Measurements from ENCODE around the gene TNFRSF18. TPM values are rescaled to one million over a fixed set of nuclear protein-coding genes. Genes with fewer than 3 reads are reported as not detected.

The TNFRSF18 gene
- total and polyA plus RNA-seq, 10 of the 15 experiments (the other 5 are each of a cell fraction or from before 2014, with no cell fraction given) = 0.18 to 7.5 (median 1.5) TPM; not detected in 1

GRCh38 chr1:1171161-1171545, 35.2 kb downstream of the TNFRSF18 start (continued):
- TF ChIP-seq NRF1 (conservative IDR thresholded peaks at IDR 0.05; ENCODE audit: low read depth, low read length) = no peak
- TF ChIP-seq HDAC2 (IDR thresholded peaks at IDR 0.05) = no peak
- no peak for TF ChIP-seq FOXK2 (IDR thresholded peaks at IDR 0.05)
- TF ChIP-seq NR2C2 (IDR thresholded peaks at IDR 0.05; ENCODE audit: borderline replicate concordance, control insufficient read depth, insufficient read length, low read depth) = no peak
- no peak for TF ChIP-seq ZNF274 (IDR thresholded peaks at IDR 0.05; ENCODE audit: insufficient read depth, insufficient read length)
- no peak for TF ChIP-seq SMAD5 (IDR thresholded peaks at IDR 0.05; ENCODE audit: low read depth)
- TF ChIP-seq CEBPB (IDR thresholded peaks at IDR 0.05; ENCODE audit: borderline replicate concordance in 1 of 2, low read depth in 2 of 2, low read length in 2 of 2) = no peak
- no peak for TF ChIP-seq TBL1XR1 (IDR thresholded peaks at IDR 0.05; ENCODE audit: low read depth, low read length)

- H2AFZ ChIP-seq (ENCODE audit: control insufficient read depth, low read depth, low read length) = no peak overlapping the region
- CTCF ChIA-PET = interaction anchor here (0.6 to 1.8 kb wide), 8 partner anchors 12 to 138 kb away, joined by 3 to 4 read pairs (median 4); no protein-coding TSS in a partner anchor
- ATAC-seq (no peak), FAIRE-seq (no peak), DNase-seq (ENCODE audit: low read depth, low spot score) (no peak)
- H3K4me2 ChIP-seq (ENCODE audit: control insufficient read depth, insufficient read depth) = no peak overlapping the region
- 24% methylated on average over 25 of the region's 26 CpGs for WGBS (ENCODE audit: insufficient coverage, insufficient replicate concordance, low lambda C conversion rate, missing lambda C conversion rate)
- H3K27ac ChIP-seq (ENCODE audit: control insufficient read depth, insufficient read depth) = no peak overlapping the region
- H3K79me2 ChIP-seq (ENCODE audit: control insufficient read depth, insufficient read depth, low read length) = no peaks in the 10 kb centered on the region
- H3K4me3 ChIP-seq = no peak overlapping the region
- SMC1A ChIA-PET (ENCODE audit: uncharacterized antibody, unreplicated experiment) = interaction anchor here (0.6 to 0.9 kb wide), 2 partner anchors 24 to 26 kb away, joined by 3 to 4 read pairs; no protein-coding TSS in a partner anchor
- intact Hi-C loops (cut with micrococcal nuclease; ENCODE audit: unreplicated experiment) (no loop called here), in situ Hi-C loops (cut with MboI) (no loop called here)
- no peaks in the 10 kb centered on the region for H3K36me3 ChIP-seq (ENCODE audit: control insufficient read depth in 2 of 2, insufficient read depth in 2 of 2, low read length in 1 of 2)
- peaks cover 24% of the 10 kb centered on the region for H3K4me1 ChIP-seq (ENCODE audit: control insufficient read depth, insufficient read depth, low read length)
- H3K9ac ChIP-seq (ENCODE audit: control insufficient read depth, insufficient read depth, low read length) = no peak overlapping the region
- peaks cover 0 to 3% of the 10 kb centered on the region in 2 experiments; a peak in 3 of 4 replicates for H3K27me3 ChIP-seq (replicated peaks in 1 of 2; ENCODE audit: control insufficient read depth in 2 of 2, insufficient read depth in 2 of 2, low read length in 1 of 2)
- POLR2A ChIA-PET = interaction anchor here (0.7 to 2.2 kb wide), 5 partner anchors 13 to 61 kb away, joined by 3 to 7 read pairs (median 4); partner anchors contain the start of gene TNFRSF4
- TF ChIP-seq MYC (IDR thresholded peaks at IDR 0.05; ENCODE audit: insufficient read depth, insufficient read length, insufficient replicate concordance, low read length, severe bottlenecking) (no peak), EED (IDR thresholded peaks at IDR 0.05; ENCODE audit: low read depth) (0 out of 2 replicates have a peak, but pooled peaks have one; percentile 4), FOXM1 (IDR thresholded peaks at IDR 0.05; ENCODE audit: low read depth, low read length) (no peak), FOS (IDR thresholded peaks at IDR 0.05; ENCODE audit: borderline replicate concordance, extremely low read depth, insufficient read length) (no peak), TAF1 (IDR thresholded peaks at IDR 0.05; ENCODE audit: borderline replicate concordance, low read depth, low read length) (no peak), ATF7 (IDR thresholded peaks at IDR 0.05; ENCODE audit: low read depth) (no peak), IRF4 (IDR thresholded peaks at IDR 0.05; ENCODE audit: low read depth, low read length) (no peak)
- RAD21 ChIA-PET (ENCODE audit: unreplicated experiment) = interaction anchor here (1.2 to 2.2 kb wide), 5 partner anchors 12 to 60 kb away, joined by 3 to 8 read pairs (median 6); partner anchors contain the start of gene TNFRSF18
- H3K9me3 ChIP-seq (replicated peaks; ENCODE audit: control insufficient read depth, insufficient read depth, low read length) = no peaks in the 10 kb centered on the region; the same call in 2 of the 3 replicates
- no peaks in the 10 kb centered on the region for H4K20me1 ChIP-seq (ENCODE audit: control insufficient read depth, insufficient read depth)
- no TSS peak for BruUV-seq (replicated peaks)
These were observed 35.9 kb downstream of the TNFRSF18 start for GRCh38 chr1:1170215-1171091.
